GM19193 (cell line): ENCODE results near the gene ARPC4.

Experiments
- POLR2A ChIP-seq: IDR thresholded peaks from 4 replicates; pipeline ENCODE4 v1.6.1; 2011; ENCODE audit not compliant: insufficient read depth, insufficient read length; ENCODE audit errors: extremely low read depth

The ARPC4 gene

DNA sequence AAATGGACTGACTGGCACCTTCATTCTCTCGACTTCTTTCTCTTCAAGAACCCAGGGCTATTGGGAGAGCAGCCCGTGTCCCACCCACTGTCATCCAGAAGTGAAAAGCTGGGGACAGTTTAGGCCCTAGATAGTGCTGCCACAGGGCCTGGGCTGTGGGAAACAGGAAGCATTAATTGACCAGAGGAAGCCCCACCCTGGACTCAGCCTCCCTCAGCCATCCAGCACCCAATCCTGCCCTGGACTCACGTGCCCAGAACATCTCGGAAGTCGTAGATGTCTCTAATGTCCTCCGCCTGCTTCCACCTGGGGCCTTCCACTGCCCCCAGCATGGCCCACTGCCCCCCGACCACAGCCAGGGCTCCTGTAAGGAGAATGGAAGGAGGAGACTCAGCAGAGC, 25.5 kb upstream of the ARPC4 start:
- no peak for TF ChIP-seq POLR2A

DNA sequence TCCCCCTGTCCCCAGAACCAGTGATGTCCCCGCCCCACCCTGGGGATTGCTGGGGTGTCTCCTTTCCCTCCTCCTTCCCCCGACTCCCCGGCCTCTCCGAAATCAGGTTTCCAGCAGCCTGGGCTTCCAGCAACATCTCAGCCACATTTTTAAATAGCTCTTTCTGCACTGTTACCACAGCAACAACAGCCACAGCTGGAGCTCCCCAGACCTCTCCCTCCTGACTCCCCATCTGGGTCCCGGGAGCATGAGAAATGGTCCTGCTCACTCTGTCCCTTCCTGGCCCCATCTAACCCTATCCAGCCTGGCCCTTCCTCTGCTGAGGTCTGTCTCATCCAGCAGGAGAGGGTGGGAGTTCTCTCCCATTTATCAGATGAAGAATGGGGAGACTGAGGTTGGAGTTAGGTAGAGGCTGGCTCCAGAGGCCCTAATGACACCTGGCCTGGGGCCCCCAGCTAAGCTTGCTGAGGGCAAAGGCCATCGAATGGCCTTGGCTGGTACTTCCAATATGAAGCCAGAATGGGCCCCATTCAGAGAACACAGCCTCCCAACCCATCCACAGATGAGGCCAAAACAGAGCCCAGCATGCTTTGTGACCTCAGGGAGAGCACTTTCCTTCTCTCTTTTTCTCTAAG, 24.6 kb upstream of the ARPC4 start:
- no peak for TF ChIP-seq POLR2A

DNA sequence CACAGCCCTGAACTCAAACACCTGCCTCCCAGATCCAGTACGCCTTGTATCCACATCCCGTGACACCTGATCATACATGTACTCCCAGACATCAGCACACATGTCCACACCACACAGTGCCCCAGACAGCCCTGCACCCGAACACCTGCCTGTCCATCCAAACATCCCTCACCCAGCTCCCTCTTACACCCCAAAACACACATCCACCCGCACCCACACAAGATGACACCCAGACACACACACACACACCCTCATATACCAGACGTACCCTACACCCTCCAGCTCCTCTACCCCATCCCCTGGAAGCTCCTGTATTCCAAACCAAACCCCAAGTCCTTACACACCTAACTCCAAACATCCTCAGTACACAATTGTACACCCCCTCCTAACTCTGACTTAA, 23.9 kb upstream of the ARPC4 start:
- no peak for TF ChIP-seq POLR2A

DNA sequence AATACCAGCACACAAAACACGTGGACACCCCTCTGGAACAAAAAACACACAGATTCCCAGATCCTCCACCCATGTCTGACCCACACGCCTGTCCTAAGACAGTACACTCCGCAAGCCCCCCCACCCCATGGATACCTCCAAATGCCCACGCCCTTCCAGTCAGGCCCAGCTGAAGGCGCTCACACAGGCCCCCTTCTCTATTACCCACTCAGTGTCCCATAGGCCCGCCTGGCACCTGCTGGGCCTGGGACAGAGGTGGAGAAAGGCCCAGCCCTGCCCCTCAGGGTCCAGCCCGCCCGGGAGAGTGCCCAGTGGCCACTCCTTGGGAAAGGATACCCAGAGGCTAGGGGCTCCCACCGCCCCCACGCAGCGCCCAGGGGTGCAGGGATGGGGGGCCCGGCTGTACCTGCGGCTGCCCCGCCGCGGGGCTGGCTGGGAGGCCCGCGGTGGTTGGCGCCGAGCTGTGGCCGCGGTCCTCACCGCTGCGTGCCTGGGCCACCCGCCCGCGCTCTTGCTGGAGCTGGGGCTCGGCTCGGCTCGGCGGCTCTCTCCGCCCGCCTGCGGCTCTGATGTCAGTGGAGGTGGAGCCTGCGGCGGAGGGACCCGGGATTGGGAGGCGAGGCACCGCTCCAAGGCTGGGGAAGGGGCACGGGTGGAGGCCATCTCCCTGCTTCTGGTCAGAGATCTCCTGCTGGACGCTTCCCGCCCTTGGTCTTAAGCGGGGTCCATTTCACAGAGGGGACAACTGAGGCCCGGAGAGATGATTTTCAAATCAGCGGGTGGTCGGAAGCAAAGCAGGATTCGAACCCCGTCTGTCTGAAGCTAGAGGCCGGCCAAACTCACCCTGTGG, 23.2 kb upstream of the ARPC4 start, which contains the start of gene CAMK1:
TSS of gene CAMK1 (minus strand) at position 522 of the 850 bp plus-strand sequence. CDS start 2,198 bp downstream, outside the sequence.
- TF ChIP-seq POLR2A, result no peak

DNA sequence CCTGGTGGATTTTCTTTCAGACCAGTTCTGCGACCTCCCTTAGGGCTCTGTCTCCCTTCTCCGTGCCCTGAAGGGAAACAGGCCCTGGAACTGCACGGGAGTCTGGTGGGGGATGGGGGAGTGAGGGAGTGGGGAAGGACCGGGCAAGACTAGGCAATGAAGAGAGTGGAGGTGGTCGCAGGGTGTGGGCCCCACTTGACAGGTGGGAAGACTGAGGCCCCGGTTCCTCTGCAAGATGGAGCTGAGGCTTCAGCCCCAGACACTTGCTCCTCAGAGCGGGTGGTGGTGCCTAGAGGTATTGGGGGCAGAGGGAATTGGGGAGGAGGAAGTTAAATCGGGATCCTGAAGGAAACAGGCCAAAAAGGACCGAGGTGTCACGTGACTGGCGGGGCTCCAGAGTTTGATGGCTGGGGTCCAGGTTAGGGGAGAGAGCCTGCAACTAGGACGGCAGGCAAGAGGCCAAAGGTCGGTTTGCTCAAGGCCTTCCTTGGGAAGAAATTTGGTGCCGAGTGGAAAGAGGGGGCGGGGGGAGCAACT, 22.5 kb upstream of the ARPC4 start:
- TF ChIP-seq POLR2A, result no peak

DNA sequence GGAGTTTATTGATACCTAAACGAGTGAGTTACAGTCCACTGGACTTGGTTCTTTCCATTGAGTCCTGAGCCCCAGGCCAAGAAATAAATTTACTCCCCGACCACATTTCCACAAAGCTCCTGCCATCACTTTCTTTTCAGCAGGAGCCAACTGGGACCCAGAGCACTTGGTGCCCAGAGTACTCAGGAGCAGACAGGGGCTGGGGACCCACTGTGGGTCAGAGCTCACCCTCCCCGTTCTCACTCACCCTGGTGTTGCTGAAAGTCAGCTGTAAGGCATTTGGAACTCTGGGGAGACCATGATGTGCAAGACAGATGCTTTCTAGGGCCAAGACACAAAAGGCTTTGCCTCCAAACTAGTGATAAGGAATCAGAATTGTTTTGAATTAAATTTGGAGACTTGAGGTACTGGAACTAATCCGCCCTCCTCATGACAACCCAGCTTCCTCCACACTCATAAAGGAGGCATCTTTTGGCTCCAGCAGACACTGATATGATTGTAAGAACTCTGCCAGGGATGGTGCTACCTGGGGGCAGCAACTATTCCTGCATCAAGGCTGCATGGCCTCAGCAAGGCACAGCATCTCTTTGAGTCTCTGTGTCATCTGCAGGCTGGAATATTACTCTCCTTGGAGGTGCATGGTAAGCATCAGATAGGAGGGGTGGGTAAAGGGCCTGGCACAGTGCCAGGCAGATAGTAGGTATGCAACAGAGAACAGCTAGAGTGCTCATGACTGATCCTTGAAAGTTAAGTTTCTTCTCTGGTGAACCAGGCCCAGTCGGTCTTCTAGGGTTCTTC, 15.8 kb upstream of the ARPC4 start:
- no peak for TF ChIP-seq POLR2A

DNA sequence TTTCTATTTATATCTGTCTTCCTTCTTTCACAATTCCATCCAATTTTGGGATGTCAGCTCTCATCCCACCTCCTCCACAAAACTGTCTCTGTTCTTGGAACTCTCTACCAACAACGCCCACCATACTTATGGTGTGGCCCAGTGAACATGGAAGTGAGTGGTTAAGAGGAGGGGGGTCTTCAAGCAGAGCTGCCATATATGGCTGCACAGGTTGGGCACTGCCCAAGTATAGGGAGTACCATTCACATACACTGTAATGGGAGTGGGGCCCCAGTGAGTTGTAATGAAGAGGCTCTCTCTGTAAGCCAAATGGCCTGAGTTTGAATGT, 15.2 kb upstream of the ARPC4 start:
- TF ChIP-seq POLR2A, result no peak

DNA sequence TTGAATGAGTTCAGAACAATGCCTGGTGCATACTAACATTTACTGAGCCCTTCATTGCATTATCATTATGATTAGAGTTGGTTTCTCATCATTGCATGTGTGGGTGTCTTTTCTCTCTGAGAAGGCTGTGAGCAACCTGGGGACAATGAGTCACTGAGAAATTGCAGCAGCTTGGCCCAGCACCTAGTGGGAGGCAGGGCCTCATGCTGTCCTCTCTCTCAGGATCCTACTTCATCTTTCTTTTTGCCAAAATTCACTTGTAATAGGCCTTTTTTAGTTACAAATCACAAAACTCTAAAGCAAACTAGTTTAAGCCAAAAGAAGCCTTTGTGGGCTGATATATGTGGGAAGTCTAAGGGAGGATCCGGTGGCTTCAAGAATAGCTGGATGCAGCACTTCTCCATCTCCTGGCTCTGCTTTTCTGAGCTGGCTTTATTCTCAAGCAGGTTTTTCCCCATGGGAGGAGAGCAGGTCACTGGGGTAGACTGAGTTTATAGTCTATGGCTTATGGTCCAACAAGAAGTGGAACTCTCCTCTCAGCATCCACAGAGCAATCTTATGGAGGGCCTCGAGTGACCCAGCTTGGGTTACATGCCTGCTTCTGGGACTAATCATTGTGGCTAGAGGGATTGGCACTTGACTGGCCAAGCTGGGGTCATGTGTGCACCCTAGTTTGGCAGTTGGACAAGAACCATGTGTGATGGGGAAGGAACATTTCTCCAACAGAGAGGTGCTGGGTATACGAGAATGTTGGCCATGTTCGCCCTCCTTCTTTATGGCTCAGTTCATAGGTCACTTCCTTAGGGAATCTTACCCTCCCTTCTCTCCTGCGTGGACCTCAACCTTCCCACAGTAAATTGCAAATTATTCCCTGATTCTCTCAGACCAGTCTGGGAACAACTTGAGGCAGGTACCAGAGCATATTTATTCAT, 14.5 kb upstream of the ARPC4 start:
- TF ChIP-seq POLR2A, result no peak

DNA sequence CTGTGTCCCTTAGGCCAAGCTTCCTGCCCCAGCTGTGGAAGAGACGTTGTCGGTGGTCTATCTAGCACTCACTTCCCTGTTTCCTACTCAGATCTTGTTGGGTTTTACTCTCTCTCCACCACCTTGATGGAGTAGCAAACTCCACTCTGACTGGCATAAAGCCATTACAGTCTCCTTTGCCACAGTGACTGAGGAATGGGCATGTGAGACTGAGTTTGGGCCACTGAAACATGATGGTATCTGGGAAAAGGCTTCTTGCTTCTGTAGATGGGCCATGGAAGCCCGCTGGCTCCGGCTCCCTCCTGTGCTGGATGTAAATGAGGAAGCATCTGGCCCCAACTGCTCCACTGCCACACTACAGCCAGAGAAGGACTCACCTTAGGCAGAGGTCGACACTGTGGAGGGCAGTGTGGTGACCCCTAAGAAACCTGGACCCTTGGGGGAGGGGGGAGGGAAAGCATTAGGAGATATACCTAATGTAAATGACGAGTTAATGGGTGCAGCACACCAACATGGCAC, 13.7 kb upstream of the ARPC4 start:
- no peak for TF ChIP-seq POLR2A

DNA sequence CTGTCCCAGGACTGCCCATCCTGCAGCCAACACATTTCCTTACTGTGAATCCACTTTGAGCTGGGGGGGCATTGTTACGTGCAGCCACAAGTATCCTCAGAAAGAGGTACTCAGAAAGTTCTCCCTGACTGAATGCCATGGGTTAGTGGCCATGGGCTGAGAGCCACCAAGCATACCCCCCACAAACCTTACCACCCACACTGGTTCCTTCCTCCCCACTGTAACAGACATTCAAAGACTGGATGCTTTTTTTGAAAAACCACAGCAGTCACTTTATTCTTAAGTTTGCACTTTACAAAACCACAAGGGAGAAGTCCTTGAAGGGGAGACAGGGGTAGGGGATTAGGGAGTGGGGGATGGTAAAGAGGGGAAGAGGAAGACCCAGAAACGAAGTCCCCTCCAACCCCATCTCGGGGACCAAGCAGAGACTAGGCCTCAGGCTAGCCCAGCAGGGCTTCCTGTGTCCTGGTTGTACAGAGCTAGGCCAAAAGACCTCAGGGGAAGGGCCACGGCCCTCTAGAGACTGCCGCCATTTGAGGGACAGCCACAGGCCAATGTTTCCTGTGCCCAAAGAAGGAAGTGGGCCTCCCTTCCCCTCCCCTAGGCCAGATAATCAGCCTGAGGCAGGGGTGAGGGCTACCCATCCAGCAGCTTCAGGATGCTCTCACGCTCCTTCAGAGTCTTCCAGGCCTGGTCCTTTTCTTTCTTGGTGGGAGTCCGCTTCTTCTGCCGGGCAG, 13.0 kb upstream of the ARPC4 start:
- TF ChIP-seq POLR2A, result no peak

- no peak for TF ChIP-seq POLR2A
These were observed 12.4 kb upstream of the ARPC4 start for GRCh38 chr3:9780458-9780812.

DNA sequence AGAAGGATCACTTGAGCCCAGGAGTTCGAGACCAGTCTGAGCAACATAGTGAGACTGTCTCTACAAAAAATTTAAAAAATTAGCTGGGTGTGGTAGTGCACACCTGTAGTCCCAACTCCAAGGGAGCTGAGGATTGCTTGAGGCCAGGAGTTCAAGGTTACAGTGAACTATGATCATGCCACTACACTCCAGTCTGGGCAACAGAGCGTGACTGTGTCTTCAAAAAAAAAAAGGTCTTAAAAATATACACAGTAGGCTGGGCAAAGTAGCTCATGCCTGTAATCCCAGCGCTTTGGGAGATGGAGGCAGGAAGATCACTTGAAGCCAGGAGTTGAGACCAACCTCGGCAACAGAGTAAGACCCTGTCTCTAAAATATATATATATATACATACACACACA, 12.0 kb upstream of the ARPC4 start:
- TF ChIP-seq POLR2A, result no peak

DNA sequence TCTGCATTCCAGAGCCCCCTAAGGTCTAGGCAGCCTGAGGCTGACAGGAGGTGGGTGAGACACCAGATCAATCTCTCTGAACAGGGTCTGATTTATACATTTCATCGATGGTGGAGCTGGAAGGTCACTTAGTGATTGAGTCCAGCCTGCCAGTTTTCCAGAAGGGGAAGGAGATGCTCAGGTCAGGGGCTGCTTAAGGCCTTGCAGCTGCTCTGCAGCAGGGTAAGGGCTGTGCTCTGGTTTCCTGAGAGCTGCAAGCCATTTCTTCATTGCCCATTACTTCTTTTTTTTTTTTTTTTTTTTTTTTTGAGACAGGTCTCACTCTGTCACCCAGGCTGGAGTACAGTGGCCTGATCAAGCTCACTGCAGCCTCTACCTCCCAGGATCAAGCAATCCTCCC, 11.3 kb upstream of the ARPC4 start:
- TF ChIP-seq POLR2A, result no peak

DNA sequence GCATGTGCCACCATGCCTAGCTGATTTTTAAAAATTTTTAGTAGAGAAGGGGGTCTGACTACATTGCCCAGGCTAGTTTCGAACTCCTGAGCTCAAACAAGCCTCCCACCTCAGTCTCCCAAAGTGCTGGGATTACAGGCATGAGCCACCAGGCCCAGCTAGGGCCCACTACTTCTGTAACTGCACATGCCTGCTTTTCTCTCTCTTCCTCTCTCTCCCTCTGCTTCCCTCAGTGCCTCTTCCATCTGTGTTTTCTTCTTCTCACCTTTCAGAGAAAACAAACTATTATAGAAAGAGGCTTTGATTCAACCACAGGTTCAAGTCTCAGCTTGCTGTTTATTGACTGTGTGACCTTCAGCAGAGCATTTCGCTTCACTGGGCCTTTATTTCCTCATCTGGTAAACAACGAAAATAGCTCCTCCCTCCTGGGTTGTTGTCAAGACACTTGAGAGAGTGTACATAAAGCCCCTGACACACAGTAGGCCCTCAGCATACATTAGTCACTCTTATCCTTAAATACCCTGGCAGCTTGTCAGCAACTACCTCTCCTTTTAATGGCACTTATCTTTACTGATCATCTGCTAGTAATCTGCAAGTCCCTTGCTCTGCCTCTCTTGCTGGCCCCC, 10.8 kb upstream of the ARPC4 start:
- no peak for TF ChIP-seq POLR2A

DNA sequence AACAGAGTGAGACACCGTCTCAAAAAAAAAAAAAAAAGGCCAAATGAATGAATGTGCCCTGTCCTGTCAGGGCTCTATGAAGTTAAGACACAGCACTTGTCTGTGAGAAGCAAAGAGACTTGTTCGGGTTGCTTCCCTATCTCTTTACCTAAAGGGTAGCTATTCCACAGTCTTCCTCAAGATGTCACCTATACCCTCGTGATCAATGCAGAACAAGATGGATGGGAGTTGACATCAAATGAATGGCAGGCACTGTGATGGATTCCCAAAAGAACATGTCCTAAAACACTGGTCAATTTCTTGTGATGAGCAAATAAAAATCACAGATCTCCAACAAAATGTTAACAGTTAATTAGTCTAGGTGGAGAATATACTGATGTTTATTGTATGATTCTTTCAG, 10.1 kb upstream of the ARPC4 start:
- no peak for TF ChIP-seq POLR2A
